A549 (cell line): Measurements from ENCODE around the gene UBE2E2.

Experiments
- CTCF ChIP-seq: fragments of >200 bp; sonication (Bioruptor Twin); formaldehyde crosslinking; IDR thresholded peaks from 3 replicates; pipeline ENCODE4 v1.5.1; 2016
- HMGXB4 ChIP-seq: fragments of 250-450 bp; sonication (Bioruptor Pico); IDR thresholded peaks from 2 replicates; pipeline ENCODE4 v1.5.0; 2021; ENCODE audit warnings: mild to moderate bottlenecking, moderate library complexity, borderline replicate concordance
- JUNB ChIP-seq: fragments of >200 bp; sonication (Bioruptor Twin); formaldehyde crosslinking; IDR thresholded peaks from 2 replicates; pipeline ENCODE4 v1.6.1; 2016
- POLR2A ChIP-seq: IDR thresholded peaks from 2 replicates; pipeline ENCODE4 v1.6.1; 2012; ENCODE audit warnings: mild to moderate bottlenecking, low read length
- REST ChIP-seq: fragments of 200-600 bp; sonication (generic); IDR thresholded peaks from 2 replicates; pipeline ENCODE4 v1.6.1; 2016; ENCODE audit warnings: antibody characterized with exemption, mild to moderate bottlenecking, moderate library complexity

GRCh38 chr3:23591374-23591773 is 388.2 kb downstream of the UBE2E2 start:
- TF ChIP-seq POLR2A, result no peak
- TF ChIP-seq REST, result no peak
- no peak for TF ChIP-seq CTCF
- no peak for TF ChIP-seq HMGXB4 (CRISPR knock-in tag)
- no peak for TF ChIP-seq JUNB
